GM21737 (cell line): Measurements from ENCODE around the gene SH3D21.

Experiments
- ATAC-seq: cut with Tn5 transposase; IDR thresholded peaks from one replicate; pipeline ENCODE4 v1.9.1; 2021; ENCODE audit warnings: mild to moderate bottlenecking, moderate library complexity; ENCODE audit not compliant: unreplicated experiment

SH3D21 gene

GRCh38 chr1:36306210-36306901 lies at the start of gene SH3D21:
Gene SH3D21 (plus strand): TSS chr1:36306368. CDS start chr1:36306421, 53 bp downstream.
- ATAC-seq: peak; percentile 27

- no peak for ATAC-seq
Observed at GRCh38 chr1:36256558-36257374, 49.4 kb upstream of the SH3D21 start.

GRCh38 chr1:36257375-36257767 lies 48.8 kb upstream of the SH3D21 start:
- ATAC-seq: no peak

- no peak for ATAC-seq
Observed at GRCh38 chr1:36258960-36259344, 47.2 kb upstream of the SH3D21 start.

GRCh38 chr1:36268981-36269380 lies 37.2 kb upstream of the SH3D21 start:
- no peak for ATAC-seq

- no peak for ATAC-seq
Observed at GRCh38 chr1:36269408-36269838, 36.7 kb upstream of the SH3D21 start.

GRCh38 chr1:36273024-36273423 lies 33.1 kb upstream of the SH3D21 start:
- ATAC-seq: no peak

GRCh38 chr1:36274201-36274600 lies 32.0 kb upstream of the SH3D21 start:
- ATAC-seq: no peak

- ATAC-seq: no peak
Observed at GRCh38 chr1:36276688-36277087, 29.5 kb upstream of the SH3D21 start.

GRCh38 chr1:36279110-36279788 lies 26.9 kb upstream of the SH3D21 start:
- ATAC-seq: no peak

- no peak for ATAC-seq
Observed at GRCh38 chr1:36279789-36280296, 26.3 kb upstream of the SH3D21 start.

GRCh38 chr1:36284061-36284460 lies 22.1 kb upstream of the SH3D21 start:
- ATAC-seq: no peak

GRCh38 chr1:36284517-36284916 lies 21.7 kb upstream of the SH3D21 start:
- ATAC-seq: no peak

GRCh38 chr1:36285443-36286101 lies 20.6 kb upstream of the SH3D21 start:
- no peak for ATAC-seq

- ATAC-seq: no peak
Observed at GRCh38 chr1:36286802-36287201, 19.4 kb upstream of the SH3D21 start.

GRCh38 chr1:36287595-36287994 lies 18.6 kb upstream of the SH3D21 start:
- no peak for ATAC-seq

GRCh38 chr1:36295390-36295789 lies 10.8 kb upstream of the SH3D21 start:
- ATAC-seq: no peak

GRCh38 chr1:36297062-36297461 lies 9.1 kb upstream of the SH3D21 start:
- ATAC-seq: no peak

GRCh38 chr1:36298640-36299039 lies 7.5 kb upstream of the SH3D21 start:
- no peak for ATAC-seq

GRCh38 chr1:36300526-36300925 lies 5.6 kb upstream of the SH3D21 start:
- no peak for ATAC-seq

GRCh38 chr1:36301220-36301619 lies 4.9 kb upstream of the SH3D21 start:
- no peak for ATAC-seq
